Measurements from ENCODE around the gene SLC35A1.
A peak's percentile ranks its signal among the peaks of the same experiment; 100 is the strongest.

Gene SLC35A1, protein sequence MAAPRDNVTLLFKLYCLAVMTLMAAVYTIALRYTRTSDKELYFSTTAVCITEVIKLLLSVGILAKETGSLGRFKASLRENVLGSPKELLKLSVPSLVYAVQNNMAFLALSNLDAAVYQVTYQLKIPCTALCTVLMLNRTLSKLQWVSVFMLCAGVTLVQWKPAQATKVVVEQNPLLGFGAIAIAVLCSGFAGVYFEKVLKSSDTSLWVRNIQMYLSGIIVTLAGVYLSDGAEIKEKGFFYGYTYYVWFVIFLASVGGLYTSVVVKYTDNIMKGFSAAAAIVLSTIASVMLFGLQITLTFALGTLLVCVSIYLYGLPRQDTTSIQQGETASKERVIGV

DNA sequence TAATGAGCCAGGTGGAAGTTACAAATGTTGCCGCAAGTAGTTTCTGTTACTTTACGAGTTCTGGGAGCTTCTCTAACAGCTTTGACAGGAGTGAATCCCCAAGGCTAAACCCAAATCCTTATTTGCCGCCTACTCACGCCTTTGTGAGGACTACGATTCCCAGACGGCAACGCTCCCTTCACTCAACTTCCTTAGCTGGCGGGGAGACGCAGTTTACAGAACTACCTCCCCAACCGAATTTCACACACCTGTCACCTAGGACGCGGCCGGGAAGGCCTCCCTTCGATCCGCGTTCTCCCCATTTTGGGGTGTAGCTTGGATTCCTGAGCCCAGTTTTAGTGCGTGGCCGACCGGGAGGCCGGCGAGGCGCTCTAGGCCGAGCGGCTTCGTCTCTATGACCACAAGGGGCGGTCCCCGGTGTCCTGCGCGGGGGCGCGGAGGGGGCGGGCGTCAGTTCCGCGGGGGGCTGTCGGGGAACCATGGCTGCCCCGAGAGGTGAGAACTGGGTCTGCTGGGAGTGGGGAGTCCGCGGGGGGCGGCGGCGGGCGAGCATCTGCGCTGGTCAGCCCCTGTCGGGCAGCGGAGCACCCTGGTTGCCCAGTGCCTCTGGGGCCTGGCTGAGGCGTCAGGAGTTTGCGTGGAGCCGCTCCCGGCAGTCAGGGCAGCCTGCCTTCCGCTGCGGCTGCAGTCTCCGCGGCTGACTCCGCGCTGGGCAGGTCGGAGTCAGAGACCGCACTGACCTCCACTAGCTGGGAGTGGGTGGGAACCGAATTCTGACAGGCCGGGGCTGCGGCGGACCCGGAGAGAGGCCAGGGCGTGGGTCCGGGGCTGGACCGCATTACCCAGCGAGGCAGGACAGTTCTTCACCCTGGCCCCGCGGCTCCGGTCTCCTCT lies at the start of gene SLC35A1:
Gene SLC35A1, plus strand, starts transcription at position 450 of the 894 bp plus-strand sequence. Its CDS starts 30 bp downstream, at position 480.
- H3K4me3 ChIP-seq (ENCODE audit: control insufficient read depth, low read depth, low read length): peak within 1 kb of the TSS; percentile 92
- DNase-seq (ENCODE audit: low read depth): peak; percentile 81
- TF ChIP-seq, protein P1, sequence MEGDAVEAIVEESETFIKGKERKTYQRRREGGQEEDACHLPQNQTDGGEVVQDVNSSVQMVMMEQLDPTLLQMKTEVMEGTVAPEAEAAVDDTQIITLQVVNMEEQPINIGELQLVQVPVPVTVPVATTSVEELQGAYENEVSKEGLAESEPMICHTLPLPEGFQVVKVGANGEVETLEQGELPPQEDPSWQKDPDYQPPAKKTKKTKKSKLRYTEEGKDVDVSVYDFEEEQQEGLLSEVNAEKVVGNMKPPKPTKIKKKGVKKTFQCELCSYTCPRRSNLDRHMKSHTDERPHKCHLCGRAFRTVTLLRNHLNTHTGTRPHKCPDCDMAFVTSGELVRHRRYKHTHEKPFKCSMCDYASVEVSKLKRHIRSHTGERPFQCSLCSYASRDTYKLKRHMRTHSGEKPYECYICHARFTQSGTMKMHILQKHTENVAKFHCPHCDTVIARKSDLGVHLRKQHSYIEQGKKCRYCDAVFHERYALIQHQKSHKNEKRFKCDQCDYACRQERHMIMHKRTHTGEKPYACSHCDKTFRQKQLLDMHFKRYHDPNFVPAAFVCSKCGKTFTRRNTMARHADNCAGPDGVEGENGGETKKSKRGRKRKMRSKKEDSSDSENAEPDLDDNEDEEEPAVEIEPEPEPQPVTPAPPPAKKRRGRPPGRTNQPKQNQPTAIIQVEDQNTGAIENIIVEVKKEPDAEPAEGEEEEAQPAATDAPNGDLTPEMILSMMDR (conservative IDR thresholded peaks at IDR 0.05; ENCODE audit: control insufficient read depth, insufficient read depth, low read depth, low read length): no peak

DNA sequence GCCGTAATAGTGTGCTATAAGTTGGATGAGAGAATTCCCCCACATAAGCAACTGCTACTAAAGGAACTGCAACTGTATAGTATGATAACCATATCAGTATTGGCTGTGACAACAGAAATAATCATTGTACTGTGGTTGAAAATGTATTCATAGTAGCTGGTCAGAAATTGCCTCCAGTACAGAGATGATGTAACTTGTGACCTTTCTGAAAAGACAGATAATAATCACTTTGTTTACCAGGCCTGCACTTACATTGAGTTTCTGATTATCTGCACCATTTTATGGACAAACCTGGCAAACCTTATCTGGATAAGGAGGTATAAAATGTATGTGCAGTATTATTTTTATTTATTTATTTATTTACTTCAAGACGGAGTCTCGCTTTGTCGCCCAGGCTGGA lies 46.0 kb upstream of the SLC35A1 start:
- DNase-seq (ENCODE audit: low read depth): no peak
- H3K4me3 ChIP-seq (ENCODE audit: control insufficient read depth, low read depth, low read length): no peak overlapping the region
- TF ChIP-seq, protein P1 (conservative IDR thresholded peaks at IDR 0.05; ENCODE audit: control insufficient read depth, insufficient read depth, low read depth, low read length): no peak

DNA sequence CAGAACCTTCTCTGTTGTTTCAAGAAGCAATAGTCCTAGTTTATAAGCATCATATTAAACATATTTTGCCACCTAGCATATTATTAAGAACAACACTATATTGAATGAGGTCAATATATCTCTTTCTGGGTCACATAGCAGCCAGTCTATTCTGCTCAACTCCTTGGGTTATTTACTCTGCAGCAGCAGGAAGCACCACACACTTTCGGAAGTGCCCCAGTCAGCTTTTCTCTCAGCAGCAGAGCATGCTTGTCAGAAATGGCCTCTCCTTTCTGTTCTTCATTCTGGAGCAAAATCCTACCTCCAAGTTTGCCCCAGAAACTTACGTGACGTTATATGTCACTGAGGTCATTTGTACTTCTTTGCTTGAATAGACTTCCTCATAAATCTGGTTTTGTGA lies 42.3 kb upstream of the SLC35A1 start:
- no peak for DNase-seq (ENCODE audit: low read depth)
- TF ChIP-seq, protein P1 (conservative IDR thresholded peaks at IDR 0.05; ENCODE audit: control insufficient read depth, insufficient read depth, low read depth, low read length): no peak
- no peak overlapping the region for H3K4me3 ChIP-seq (ENCODE audit: control insufficient read depth, low read depth, low read length)

DNA sequence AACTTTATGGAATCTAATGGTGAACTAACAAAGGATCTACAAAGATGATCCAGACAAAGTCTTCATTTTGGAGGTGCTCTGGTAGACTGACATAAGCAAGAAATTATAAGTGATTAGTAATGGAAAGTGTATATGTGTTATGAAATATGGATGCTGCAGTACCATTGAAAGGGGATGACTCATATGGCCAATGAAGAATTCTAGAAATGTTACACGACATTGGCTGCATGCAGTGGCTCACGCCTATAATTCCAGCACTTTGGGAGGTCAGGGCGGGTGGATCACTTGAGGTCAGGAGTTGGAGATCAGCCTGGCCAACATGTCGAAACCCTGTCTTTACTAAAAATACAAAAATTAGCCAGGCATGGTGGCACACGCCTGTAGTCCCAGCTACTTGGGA lies 41.5 kb upstream of the SLC35A1 start:
- peak; percentile 9 for DNase-seq (ENCODE audit: low read depth)
- H3K4me3 ChIP-seq (ENCODE audit: control insufficient read depth, low read depth, low read length): no peak overlapping the region
- TF ChIP-seq, protein P1 (conservative IDR thresholded peaks at IDR 0.05; ENCODE audit: control insufficient read depth, insufficient read depth, low read depth, low read length): no peak

DNA sequence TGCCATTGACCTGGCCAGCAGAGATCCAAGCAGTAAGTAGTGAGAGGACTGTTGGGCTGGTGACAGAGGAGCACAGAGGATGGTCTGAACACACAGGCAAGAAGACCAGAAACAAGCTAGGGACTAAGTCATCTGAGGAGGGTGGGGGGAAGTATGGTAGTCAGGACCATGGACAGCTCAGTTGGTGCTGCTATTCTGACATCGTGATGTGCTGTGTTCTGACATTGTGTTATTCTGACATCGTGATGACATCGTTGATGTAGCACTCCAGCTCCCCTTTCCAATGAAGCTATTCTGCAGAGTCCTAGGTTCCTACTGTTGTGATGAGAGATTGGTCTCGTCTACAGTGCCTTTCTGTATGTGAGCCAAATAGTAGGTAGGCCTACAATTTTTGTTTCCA lies 36.3 kb upstream of the SLC35A1 start:
- TF ChIP-seq, protein P1 (conservative IDR thresholded peaks at IDR 0.05; ENCODE audit: control insufficient read depth, insufficient read depth, low read depth, low read length): no peak
- no peak overlapping the region for H3K4me3 ChIP-seq (ENCODE audit: control insufficient read depth, low read depth, low read length)
- peak; percentile 67 for DNase-seq (ENCODE audit: low read depth)

DNA sequence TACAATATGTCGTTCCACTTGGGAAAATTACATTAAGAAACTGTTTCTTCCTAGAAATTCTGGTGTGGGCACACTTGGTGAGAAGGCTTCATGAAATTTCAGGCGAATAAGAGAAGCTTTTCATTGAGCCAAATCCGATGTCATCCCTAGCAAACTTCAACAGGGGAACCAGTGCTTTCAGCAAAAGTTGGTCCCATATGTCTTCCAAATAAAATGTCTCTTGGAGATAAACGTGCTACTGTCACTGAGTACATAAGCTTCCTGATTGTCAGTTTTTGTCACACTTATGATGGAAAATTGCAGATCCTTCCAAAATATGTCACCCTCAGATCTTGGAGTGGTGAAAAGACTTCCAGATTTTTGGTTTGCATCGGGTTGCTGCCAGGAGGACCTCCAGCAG lies 31.1 kb upstream of the SLC35A1 start:
- DNase-seq (ENCODE audit: low read depth): no peak
- TF ChIP-seq, protein P1 (conservative IDR thresholded peaks at IDR 0.05; ENCODE audit: control insufficient read depth, insufficient read depth, low read depth, low read length): no peak
- no peak overlapping the region for H3K4me3 ChIP-seq (ENCODE audit: control insufficient read depth, low read depth, low read length)

Measured in fibroblast of mammary gland (primary cell).